ENCODE measurements around the gene EPS15. TPM values are rescaled to one million over a fixed set of nuclear protein-coding genes. Genes with fewer than 3 reads are reported as not detected.

The EPS15 gene
- total RNA-seq, 4 donors from 2014 or later, result 53.5 to 106 (median 74.2) TPM

DNA sequence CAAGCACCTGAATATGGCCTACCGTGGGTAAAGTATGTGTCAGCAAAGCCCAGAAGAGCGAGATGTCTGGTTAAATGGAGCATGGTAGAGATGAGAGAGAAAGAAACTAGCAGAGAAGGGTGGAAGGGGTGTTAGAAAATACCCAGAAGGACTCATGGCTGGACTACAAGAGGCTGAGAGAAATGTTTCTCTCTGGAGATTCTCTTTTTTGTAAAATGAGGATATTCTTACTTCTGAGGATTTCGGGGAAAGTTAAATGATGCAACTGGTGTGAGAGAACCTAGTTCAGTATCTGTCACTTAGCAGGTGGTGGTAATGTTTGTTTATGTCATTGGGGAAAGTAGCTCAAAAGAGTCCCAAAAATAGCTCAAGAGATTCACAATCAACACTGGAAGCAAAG is 7.2 kb upstream of the EPS15 start:
- no peak for TF ChIP-seq POLR2A (IDR thresholded peaks at IDR 0.05)
- TF ChIP-seq POLR2AphosphoS5 (IDR thresholded peaks at IDR 0.05), result no peak
- TF ChIP-seq EP300 (IDR thresholded peaks at IDR 0.05), result no peak
- TF ChIP-seq CTCF (IDR thresholded peaks at IDR 0.05), result no peak
- Histone ChIP-seq H3K4me1 (no peaks in the 10 kb centered on the region), H3K36me3 (no peaks in the 10 kb centered on the region), H3K9me3 (no peaks in the 10 kb centered on the region), H3K27ac (no peak overlapping the region), H3K4me3 (no peak overlapping the region), H3K27me3 (no peaks in the 10 kb centered on the region)
- WGBS, 2 donors (ENCODE audit: low coverage in 1 of 2), result 89 to 100% methylated on average over 2 to 3 of the region's 3 CpGs
- no peak for ATAC-seq

- Histone ChIP-seq H3K27me3 (no peaks in the 10 kb centered on the region), H3K9me3 (no peaks in the 10 kb centered on the region), H3K36me3 (no peaks in the 10 kb centered on the region), H3K27ac (no peak overlapping the region), H3K4me3 (no peak overlapping the region), H3K4me1 (no peaks in the 10 kb centered on the region)
- WGBS, 2 donors (ENCODE audit: low coverage in 1 of 2), result 85 to 100% methylated on average over 2 of the region's 2 CpGs
- ATAC-seq, result no peak
- TF ChIP-seq EP300 (IDR thresholded peaks at IDR 0.05) (no peak), CTCF (IDR thresholded peaks at IDR 0.05) (no peak), POLR2A (IDR thresholded peaks at IDR 0.05) (no peak), POLR2AphosphoS5 (IDR thresholded peaks at IDR 0.05) (no peak)
Observed at GRCh38 chr1:51525295-51525694, 6.2 kb upstream of the EPS15 start.

DNA sequence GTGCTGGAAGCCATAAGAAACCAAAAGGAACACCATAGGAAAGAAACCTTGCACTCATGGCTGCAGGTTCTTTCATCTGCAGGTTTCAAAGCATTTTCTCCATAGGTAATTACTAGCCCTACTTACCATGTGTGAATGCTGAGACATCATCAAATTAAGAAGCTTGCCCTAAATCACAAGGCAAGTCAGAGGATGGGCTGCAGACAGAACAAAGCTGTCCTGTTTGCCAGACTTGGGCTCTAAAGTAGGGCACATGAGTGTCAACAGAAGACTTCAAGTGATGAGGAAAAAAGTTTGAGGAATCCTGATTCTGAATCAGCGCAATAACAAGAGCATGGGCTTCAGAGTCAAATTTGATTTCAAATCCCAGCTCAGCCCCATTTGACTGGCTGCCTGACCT is 5.8 kb upstream of the EPS15 start:
- no peaks in the 10 kb centered on the region for H3K9me3 ChIP-seq
- no peaks in the 10 kb centered on the region for H3K27me3 ChIP-seq
- no peak for TF ChIP-seq EP300 (IDR thresholded peaks at IDR 0.05)
- TF ChIP-seq POLR2A (IDR thresholded peaks at IDR 0.05), result no peak
- TF ChIP-seq CTCF (IDR thresholded peaks at IDR 0.05), result no peak
- TF ChIP-seq POLR2AphosphoS5 (IDR thresholded peaks at IDR 0.05), result no peak
- H3K4me1 ChIP-seq, result no peaks in the 10 kb centered on the region
- H3K36me3 ChIP-seq, result no peaks in the 10 kb centered on the region
- no peak overlapping the region for H3K4me3 ChIP-seq
- 82 to 100% methylated on average over 1 of the region's 1 CpG for WGBS, 2 donors (ENCODE audit: low coverage in 1 of 2)
- no peak for ATAC-seq
- H3K27ac ChIP-seq, result no peak overlapping the region

GRCh38 chr1:51523931-51524330 is 4.9 kb upstream of the EPS15 start:
- H3K4me3 ChIP-seq, result no peak overlapping the region
- no peaks in the 10 kb centered on the region for H3K27me3 ChIP-seq
- TF ChIP-seq POLR2AphosphoS5 (IDR thresholded peaks at IDR 0.05) (no peak), CTCF (IDR thresholded peaks at IDR 0.05) (no peak), POLR2A (IDR thresholded peaks at IDR 0.05) (no peak), EP300 (IDR thresholded peaks at IDR 0.05) (no peak)
- 70 to 84% methylated on average over 4 of the region's 4 CpGs for WGBS, 2 donors (ENCODE audit: low coverage in 1 of 2)
- no peaks in the 10 kb centered on the region for H3K36me3 ChIP-seq
- no peaks in the 10 kb centered on the region for H3K9me3 ChIP-seq
- no peak overlapping the region for H3K27ac ChIP-seq
- no peak for ATAC-seq
- peaks cover 0 to 4% (median 0%) of the 10 kb centered on the region in 3 donors for H3K4me1 ChIP-seq

- H3K4me1 ChIP-seq, result peaks cover 6 to 26% (median 11%) of the 10 kb centered on the region in 3 donors
Observed at GRCh38 chr1:51520700-51521248, 1.7 kb upstream of the EPS15 start.

More at GRCh38 chr1:51520700-51521248, 1.7 kb upstream of the EPS15 start:
- H3K27ac ChIP-seq, result no peak overlapping the region
- TF ChIP-seq POLR2AphosphoS5 (IDR thresholded peaks at IDR 0.05) (no peak), CTCF (IDR thresholded peaks at IDR 0.05) (no peak), POLR2A (IDR thresholded peaks at IDR 0.05) (no peak), EP300 (IDR thresholded peaks at IDR 0.05) (no peak)
- no peaks in the 10 kb centered on the region for H3K36me3 ChIP-seq
- WGBS, 2 donors (ENCODE audit: low coverage in 1 of 2), result 80 to 81% methylated on average over 3 of the region's 3 CpGs
- no peak overlapping the region for H3K4me3 ChIP-seq
- H3K9me3 ChIP-seq, result no peaks in the 10 kb centered on the region
- ATAC-seq, result no peak
- no peaks in the 10 kb centered on the region for H3K27me3 ChIP-seq

All from gastroesophageal sphincter (tissue), 4 donors.